NT2/D1 (cell line): ENCODE results near the gene HOXC4.

Source experiments
- DNase-seq: peaks from one replicate; pipeline ENCODE4 v3.0.0-alpha.2; 2011; ENCODE audit warnings: low read depth, low spot score
- H3K27me3 ChIP-seq: 2 replicates; pipeline ENCODE4 v1.6.0; 2011; ENCODE audit warnings: mild to moderate bottlenecking; ENCODE audit not compliant: insufficient read length, insufficient read depth
- H3K36me3 ChIP-seq: 2 replicates; pipeline ENCODE4 v1.6.1; 2011; ENCODE audit warnings: mild to moderate bottlenecking, low read length, mixed read lengths; ENCODE audit not compliant: insufficient read depth, insufficient read length
- H3K4me1 ChIP-seq: 2 replicates; pipeline ENCODE4 v1.5.1; 2011; ENCODE audit not compliant: insufficient read depth, insufficient read length
- H3K4me3 ChIP-seq: 2 replicates; pipeline ENCODE4 v1.5.1; 2011; ENCODE audit warnings: low read depth; ENCODE audit not compliant: insufficient read length
- H3K9ac ChIP-seq: 2 replicates; pipeline ENCODE4 v1.6.0; 2011; ENCODE audit warnings: low read depth; ENCODE audit not compliant: insufficient read length
- H3K9me3 ChIP-seq: 2 replicates; pipeline ENCODE4 v1.5.1; 2011; ENCODE audit warnings: mild to moderate bottlenecking, low read length; ENCODE audit not compliant: insufficient read depth
- SUZ12 ChIP-seq: IDR thresholded peaks from 2 replicates; pipeline ENCODE4 v1.6.1; 2011; ENCODE audit not compliant: insufficient read length, insufficient read depth; ENCODE audit errors: extremely low read depth
- YY1 ChIP-seq: IDR thresholded peaks from 2 replicates; pipeline ENCODE4 v1.6.1; 2011; ENCODE audit not compliant: insufficient read length, insufficient read depth
- ZNF274 ChIP-seq: IDR thresholded peaks from 2 replicates; pipeline ENCODE4 v1.6.1; 2011; ENCODE audit warnings: mild to moderate bottlenecking, low read depth, low read length

HOXC4 gene

GRCh38 chr12:54048406-54049093, 5.1 kb upstream of the HOXC4 start:
- H3K4me1 ChIP-seq: peaks cover 24% of the 10 kb centered on the region
- H3K36me3 ChIP-seq: no peaks in the 10 kb centered on the region
- no peak for DNase-seq
- no peak overlapping the region for H3K9ac ChIP-seq
- H3K9me3 ChIP-seq: no peaks in the 10 kb centered on the region
- no peak overlapping the region for H3K4me3 ChIP-seq
- TF ChIP-seq SUZ12: no peak
- no peak for TF ChIP-seq ZNF274
- TF ChIP-seq YY1: no peak
- H3K27me3 ChIP-seq: peaks cover 100% of the 10 kb centered on the region

DNA sequence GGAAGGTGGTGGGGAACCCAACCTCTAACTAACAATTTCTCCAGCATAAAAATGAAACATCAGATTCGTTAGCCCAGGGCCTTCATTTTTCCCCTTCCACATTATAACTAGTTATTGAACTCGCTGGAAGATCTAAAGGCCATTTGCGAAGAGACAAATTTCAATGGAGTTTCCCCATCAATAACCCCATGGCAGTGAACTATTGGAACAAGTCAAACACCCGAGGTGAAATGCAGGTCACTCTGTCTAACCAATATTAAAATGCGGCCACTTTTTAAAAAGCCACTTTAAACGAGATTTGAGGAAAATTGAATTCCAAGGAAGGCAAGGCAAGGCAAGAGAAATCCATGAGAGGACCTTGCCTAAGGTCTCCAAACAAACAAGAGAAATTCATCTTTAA, 4.5 kb upstream of the HOXC4 start:
- H3K9ac ChIP-seq: no peak overlapping the region
- no peak overlapping the region for H3K4me3 ChIP-seq
- TF ChIP-seq YY1: no peak
- TF ChIP-seq SUZ12: no peak
- TF ChIP-seq ZNF274: no peak
- no peak for DNase-seq
- H3K36me3 ChIP-seq: no peaks in the 10 kb centered on the region
- no peaks in the 10 kb centered on the region for H3K9me3 ChIP-seq
- H3K4me1 ChIP-seq: peaks cover 24% of the 10 kb centered on the region
- peaks cover 100% of the 10 kb centered on the region for H3K27me3 ChIP-seq

- Histone ChIP-seq H3K36me3 (no peaks in the 10 kb centered on the region), H3K9ac (no peak overlapping the region), H3K4me1 (peaks cover 22% of the 10 kb centered on the region), H3K9me3 (no peaks in the 10 kb centered on the region), H3K4me3 (no peak overlapping the region), H3K27me3 (peaks cover 99% of the 10 kb centered on the region)
- no peak for DNase-seq
- TF ChIP-seq SUZ12 (no peak), YY1 (no peak), ZNF274 (no peak)
These were observed 3.2 kb upstream of the HOXC4 start for GRCh38 chr12:54050482-54050810.

GRCh38 chr12:54051026-54051842, 2.4 kb upstream of the HOXC4 start:
- H3K36me3 ChIP-seq: no peaks in the 10 kb centered on the region
- H3K9ac ChIP-seq: no peak overlapping the region
- TF ChIP-seq YY1: no peak
- peak; percentile 66 for TF ChIP-seq SUZ12
- no peak for TF ChIP-seq ZNF274
- H3K4me1 ChIP-seq: peaks cover 22% of the 10 kb centered on the region
- H3K4me3 ChIP-seq: no peak overlapping the region
- H3K9me3 ChIP-seq: no peaks in the 10 kb centered on the region
- peaks cover 99% of the 10 kb centered on the region for H3K27me3 ChIP-seq
- no peak for DNase-seq

DNA sequence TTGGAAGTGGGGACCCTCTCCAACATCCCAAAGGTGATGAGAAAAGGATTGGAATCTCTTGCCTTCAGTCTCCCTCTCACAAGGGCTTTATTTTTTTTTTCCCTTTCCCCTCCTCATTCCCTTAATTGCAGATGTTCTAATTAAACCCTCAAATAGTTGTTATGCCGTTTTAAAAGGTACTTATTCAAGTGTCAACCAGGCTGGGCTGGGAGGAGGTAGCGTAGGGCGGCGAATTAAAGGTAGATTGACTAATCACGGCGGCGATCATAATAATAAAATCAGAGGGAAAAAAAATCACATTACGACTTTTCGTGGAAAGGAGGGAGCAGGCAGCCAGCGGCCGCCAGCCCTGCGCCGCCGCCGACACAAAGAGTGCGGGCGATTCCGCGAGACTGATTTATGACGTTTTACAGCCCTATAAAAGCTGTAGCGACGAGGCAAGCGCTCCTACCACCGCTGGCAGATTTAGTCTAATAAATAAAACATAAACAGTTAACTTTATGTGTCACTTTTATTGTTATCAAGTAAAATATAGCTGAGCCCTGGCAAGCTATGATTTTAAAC, 1.7 kb upstream of the HOXC4 start:
- Histone ChIP-seq H3K4me1 (peaks cover 19% of the 10 kb centered on the region), H3K36me3 (no peaks in the 10 kb centered on the region), H3K9me3 (no peaks in the 10 kb centered on the region), H3K4me3 (no peak overlapping the region), H3K27me3 (peaks cover 99% of the 10 kb centered on the region), H3K9ac (no peak overlapping the region)
- no peak for DNase-seq
- TF ChIP-seq ZNF274 (no peak), YY1 (no peak), SUZ12 (no peak)

GRCh38 chr12:54052438-54053002, 1.1 kb upstream of the HOXC4 start:
- H3K4me3 ChIP-seq: no peak overlapping the region
- DNase-seq: no peak
- no peak overlapping the region for H3K9ac ChIP-seq
- TF ChIP-seq SUZ12 (no peak), YY1 (no peak), ZNF274 (no peak)
- H3K4me1 ChIP-seq: peaks cover 14% of the 10 kb centered on the region
- peaks cover 99% of the 10 kb centered on the region for H3K27me3 ChIP-seq
- no peaks in the 10 kb centered on the region for H3K36me3 ChIP-seq
- no peaks in the 10 kb centered on the region for H3K9me3 ChIP-seq
